GM19351 (cell line): ENCODE data around the gene S100A13.
"Not testable (repeated sequence)": the region's sequence is repeated elsewhere in the genome, so short reads cannot be mapped to it uniquely, and the experiment has no call there.

Experiments used
- ATAC-seq: cut with Tn5 transposase; IDR thresholded peaks from one replicate; pipeline ENCODE4 v1.9.1; 2021; ENCODE audit warnings: mild to moderate bottlenecking, moderate library complexity; ENCODE audit not compliant: unreplicated experiment

S100A13 gene

DNA sequence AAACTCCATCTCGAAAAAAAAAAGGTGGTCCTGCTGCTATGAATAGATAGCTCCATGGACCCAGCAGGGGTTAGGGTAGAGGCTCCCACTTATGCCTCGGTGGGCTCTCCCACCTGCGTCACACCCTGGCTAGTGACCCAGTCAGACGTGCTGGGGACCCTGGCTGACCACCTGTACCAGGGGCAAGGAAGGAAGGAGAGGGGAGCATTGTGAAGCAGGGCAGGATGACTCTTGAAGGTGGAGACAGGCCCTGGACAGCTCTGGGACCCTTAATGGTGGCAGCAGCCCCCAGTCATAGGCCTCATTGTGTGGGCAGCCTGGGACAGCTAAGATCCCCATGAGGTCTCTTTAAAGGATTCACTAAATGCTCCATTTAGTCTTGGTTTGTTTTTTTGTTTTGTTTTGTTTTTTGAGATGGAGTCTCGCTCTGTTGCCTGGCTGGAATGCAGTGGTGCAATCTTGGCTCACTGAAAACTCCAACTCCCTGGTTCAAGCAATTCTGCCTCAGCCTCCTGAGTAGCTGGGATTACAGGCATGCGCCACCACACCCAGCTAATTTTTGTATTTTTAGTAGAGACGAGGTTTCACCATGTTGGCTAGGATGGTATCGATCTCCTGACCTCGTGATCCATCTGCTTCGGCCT, 20.8 kb upstream of the S100A13 start:
- no peak for ATAC-seq

DNA sequence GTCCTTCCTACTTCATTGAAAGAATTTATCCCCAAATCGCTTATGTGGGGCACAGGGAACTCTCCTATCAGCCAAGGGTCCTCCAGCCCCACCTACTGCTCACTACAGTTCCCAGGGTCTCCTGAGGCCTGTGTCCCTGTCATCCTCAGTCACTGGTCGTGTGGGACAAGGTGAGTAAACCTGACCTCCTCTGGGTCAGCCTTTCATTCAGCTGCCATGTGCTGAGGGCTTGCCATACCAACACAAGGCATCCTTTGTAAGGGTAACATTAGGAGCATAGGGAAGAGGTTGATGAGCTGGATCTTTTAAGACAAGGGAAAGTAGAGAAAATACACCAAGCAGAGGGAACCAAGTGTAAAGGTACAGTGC, 20.0 kb upstream of the S100A13 start:
- ATAC-seq, result no peak

DNA sequence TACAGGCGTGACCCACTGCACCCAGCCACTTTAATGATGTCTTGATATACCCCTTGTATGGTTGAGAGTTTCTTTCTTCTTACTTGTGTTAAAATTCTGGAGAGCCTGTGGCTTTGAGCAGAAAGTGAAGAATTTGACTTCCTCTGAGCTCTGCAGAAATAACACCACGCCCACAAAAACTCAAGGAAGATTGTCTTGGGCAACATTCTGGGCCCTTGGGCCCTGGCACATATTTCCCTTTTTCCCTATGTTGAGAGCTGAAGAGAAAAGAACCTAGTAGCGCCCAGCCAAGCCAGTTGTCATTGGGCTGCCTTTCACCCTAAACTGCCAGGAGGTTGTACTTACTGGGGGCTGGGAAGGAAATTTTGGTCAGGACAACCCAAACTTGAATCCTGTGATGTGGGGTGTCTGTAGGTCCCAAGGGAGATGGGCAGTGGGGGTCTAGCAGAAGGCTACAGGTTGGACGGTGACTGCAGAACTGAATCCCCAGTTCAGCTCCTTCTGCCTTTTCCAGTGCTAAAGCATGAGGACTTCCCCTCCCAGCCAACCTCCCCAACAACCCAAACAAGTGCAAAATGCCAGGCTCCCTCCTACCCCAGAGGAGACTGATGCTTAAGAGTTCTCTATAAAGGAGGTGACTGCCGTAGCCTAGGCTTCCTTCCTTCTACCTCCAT, 19.5 kb upstream of the S100A13 start:
- ATAC-seq, result no peak

DNA sequence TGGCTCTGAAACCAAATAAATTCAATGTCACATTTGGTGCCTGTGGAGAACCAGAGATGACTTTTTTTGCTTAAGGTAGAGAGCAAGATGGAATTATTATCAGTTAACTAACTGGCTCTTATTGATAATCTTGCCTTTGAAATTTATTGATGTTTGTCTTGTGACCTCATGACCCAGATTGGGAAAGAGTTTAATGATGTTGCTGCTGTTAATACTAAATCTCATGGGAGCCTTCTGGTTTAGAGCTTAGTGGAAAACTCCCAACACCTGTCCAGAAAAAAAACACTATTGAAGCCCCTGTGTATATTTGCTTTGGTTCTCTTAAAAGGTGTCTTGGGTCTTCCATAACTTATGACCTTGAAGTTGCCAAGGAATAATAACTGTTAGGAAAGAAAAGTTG, 16.5 kb upstream of the S100A13 start:
- no peak for ATAC-seq

DNA sequence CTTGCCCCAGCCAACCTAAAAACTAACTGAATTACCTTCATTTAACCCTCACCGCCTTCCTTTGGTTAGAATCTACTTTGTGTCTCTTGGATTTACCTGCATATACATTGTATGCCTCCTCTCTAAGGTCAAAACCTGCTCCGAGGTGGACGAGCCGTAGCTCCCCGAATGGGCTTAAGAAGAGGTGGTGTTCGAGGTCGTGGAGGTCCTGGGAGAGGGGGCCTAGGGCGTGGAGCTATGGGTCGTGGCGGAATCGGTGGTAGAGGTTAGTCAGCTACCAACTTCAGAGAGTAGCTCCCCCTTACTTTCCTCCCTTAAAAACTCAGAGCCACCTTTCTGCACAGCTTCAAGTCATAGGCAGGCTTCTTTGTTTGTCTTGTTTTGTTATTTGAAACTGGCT, 15.8 kb upstream of the S100A13 start:
- no peak for ATAC-seq

DNA sequence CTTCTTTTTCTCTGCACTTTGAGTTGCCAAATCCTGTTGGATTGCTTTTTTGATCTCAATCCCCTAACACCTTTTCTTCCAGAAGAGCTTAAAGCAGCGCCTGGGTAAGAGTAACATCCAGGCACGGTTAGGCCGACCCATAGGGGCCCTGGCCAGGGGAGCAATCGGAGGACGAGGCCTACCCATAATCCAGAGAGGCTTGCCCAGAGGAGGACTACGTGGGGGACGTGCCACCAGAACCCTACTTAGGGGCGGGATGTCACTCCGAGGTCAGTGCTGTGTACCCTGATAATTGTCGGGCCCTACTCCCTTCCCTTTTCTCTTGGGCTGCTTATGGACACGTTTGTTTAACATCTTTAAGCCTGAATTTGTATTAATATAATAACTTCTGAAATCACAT, 14.9 kb upstream of the S100A13 start:
- no peak for ATAC-seq

DNA sequence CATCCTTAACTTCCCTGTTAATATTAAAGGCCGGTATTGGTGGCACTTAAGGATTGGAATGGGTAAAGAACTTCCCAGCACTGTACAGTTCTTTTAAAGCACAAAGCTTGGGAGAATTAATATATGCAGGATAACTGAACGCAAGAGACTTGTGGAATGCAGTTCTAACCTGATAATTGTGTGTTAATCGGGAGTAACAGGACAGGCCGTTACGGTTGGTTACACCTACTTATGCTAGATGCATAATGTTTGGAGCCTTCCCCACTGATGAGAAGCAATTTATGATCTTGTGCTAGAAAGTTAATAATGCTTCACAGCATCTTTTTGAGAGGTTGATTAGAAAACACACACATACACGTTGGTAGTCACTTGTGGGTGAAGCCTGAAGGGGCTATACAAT, 13.6 kb upstream of the S100A13 start:
- no peak for ATAC-seq

DNA sequence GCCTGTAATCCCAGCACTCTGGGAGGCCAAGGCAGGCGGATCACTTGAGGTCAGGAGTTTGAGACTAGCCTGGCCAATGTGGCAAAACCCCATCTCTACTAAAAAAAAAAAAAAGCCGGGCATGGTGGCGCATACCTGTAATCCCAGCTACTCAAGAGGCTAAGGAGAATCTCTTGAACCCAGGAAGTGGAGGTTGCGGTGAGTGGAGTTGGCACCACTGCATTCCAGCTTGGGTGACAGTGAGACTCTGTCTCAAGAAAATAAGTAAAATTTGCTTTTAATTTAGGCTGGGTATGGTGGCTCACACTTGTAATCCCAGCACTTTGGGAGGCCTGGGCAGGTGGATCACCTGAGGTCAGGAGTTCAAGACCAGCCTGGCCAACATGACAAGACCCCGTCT, 12.9 kb upstream of the S100A13 start:
- ATAC-seq, result not testable (repeated sequence)

DNA sequence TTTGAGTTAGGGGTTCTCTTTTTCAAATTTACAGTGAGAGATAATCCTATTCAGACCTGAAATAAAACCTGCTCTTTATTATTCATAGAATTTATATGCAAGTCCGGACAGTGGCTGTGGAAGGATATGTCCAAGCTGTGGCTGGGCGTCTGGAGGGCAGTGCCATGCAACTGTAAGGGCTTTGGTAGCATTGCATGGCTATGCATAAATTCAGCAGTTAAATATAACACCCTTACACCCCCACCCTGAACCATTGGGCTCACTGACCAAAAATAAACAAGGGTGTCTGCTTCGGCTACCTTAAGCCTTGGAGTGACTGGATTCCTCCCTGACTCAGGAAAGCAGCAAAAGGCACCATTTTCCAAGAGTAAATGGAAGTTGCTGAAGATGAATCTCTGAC, 12.0 kb upstream of the S100A13 start:
- no peak for ATAC-seq

DNA sequence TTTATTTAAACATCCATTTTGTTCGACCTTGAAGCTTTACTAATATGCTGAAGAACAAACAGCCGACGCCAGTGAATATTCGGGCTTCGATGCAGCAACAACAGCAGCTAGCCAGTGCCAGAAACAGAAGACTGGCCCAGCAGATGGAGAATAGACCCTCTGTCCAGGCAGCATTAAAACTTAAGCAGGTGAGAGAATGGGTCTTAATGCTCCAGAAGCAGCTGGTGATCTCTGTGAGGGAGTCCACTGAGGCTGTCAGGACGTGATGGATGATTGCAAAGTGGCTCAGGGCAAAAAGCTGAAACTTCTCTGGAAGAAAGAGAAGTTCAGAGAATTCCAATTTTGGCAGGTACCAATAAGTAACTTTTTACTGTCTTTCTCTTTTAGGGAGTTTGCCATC, 11.0 kb upstream of the S100A13 start:
- ATAC-seq, result no peak

DNA sequence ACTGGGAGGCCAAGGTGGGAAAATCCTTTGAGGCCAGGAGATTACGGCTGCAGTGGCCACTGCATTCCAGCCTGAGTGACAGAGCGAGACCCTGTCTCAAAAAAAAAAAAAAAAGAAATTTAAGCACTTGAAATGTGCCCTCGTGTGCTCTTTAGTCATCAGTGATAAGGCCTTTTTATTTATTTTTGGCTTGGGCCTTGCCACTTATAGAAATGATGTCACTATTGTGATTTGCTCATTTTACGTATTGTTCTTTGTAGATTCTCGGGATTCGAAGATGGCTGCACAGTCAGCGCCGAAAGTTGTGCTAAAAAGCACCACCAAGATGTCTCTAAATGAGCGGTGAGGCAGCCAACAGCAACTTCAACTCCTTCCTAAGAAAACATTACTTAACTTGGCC, 9.0 kb upstream of the S100A13 start:
- ATAC-seq, result no peak

DNA sequence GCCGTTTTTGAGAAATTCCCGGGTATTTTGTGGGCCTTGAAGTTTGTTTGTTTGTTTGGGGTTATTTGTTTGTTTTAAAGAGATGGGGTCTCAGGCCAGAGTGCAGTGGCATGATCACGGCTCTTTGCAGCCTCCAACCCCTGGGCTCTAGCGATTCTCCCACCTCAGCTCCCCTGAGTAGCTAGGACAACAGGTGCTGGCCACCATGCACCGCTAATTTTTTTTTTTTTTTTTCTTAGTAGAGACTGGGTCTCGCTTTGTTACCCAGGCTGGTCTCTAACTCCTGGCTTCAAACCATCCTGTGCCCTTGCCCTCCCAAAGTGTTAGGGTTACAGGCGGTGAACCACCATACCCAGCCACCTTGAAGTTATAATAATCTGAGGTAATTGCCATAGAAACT, 8.6 kb upstream of the S100A13 start:
- ATAC-seq, result no peak

DNA sequence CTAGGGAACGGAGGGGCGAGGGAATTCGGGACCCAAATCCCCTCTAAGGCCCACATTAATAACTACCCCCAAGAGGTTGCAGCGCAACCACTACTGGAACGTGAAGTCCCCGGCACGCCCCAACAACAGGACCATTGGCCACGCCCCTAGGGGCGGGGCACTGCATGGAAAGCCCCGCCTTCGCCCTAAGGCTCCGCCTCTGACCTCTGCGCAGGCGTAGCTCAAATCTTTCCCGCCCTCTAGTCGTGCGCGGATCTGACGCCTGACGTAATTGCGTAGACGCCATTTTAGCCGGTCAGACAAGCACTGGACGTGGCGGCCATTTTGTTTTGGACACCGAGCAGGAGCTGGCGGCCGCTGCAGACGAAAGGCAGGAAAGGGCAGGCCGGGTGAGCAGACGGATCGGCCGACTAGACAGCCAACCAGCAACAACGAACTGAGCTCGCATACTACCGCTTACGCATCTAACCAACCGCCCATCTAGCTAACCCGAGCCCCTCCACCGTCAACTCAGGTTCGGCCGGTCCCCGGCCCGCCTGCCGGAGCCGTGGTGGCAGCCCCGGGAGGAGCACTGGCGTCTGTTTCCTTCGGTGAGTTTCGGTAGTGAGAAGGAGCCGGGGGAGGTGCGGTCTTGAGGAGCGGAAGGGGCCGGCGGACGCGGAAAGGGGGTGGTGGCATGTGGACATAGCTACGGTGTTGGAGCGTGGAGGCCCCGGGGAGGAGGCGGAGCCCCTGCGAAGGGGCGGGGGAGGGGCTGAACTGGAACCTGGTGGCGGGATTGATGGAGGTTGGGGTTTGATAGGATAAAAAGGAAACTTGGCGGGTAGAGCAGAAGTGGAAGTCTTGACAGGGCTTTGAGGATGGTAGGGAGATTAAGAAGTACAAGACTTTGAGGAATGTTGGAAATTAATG, 6.7 kb upstream of the S100A13 start, which contains the start of gene CHTOP:
TSS of gene CHTOP (plus strand) at position 313 of the 912 bp plus-strand sequence. CDS start 2,523 bp downstream, outside the sequence.
- ATAC-seq, result peak; percentile 87

DNA sequence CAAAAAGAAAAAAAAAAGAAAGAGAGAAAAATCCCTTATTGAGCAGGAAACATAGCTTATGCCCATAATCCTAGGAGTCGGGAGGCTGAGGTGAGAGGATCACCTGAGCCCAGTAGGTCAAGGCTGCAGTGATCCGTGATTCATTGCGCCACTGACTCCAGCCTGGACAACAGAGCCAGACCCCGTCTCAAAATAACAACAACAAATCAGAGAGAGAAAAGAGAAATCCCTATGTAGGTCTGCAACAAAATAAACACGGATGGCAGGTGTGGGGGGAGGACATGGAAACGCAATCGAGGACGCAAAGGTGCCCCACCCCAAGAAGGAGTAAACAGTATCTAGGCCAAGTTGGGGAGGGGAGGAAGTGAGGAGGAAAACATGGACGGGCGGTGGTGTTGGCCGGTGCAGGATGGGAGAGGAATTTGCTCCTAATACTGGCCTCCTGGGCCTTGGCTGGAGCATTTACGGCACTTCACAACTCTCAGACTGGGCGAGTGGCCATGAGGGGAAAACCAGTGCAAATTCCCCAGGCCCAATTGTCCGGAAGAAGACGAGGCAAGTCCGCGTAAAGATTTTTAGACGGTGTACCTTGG, 6.0 kb upstream of the S100A13 start:
- peak; percentile 4 for ATAC-seq

DNA sequence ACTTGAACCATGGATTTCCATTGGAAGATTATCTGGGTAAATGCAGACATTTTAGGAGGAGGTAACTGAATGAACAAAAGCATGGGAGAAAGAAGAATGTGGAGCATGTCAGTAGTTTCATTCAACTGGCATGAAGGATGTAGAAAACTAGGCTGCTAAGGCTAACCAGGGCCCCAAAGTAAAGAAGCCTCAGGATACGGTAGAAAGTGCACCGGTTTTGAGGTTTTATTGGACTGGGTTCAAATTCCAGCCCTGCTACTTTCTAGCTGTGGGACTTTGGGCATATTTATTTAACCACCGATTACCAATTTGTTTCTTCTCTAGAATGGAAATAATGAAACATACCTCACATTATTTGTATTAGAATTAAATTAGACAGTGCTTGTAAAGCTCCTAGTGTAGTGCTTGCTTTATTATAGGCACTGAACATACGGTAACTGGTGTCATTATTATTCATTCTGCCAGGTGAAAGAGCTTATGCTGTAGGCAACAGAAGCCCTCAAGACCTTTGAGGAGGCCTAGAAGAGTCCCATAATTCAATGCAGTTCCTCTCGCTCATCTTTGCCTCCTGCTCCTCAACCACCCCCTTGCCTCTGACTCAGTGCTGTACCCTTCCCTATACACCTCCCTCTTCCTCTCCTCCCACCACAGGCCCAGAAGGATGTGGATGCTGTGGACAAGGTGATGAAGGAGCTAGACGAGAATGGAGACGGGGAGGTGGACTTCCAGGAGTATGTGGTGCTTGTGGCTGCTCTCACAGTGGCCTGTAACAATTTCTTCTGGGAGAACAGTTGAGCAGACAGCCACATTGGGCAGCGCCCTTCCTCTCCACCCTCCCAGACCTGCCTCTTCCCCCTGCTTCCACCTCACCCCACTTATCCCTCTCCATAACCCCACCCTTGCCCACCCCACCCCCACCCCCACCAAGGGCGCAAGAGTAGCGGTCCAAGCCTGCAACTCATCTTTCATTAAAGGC, 4.0 kb upstream of the S100A13 start:
- no peak for ATAC-seq

DNA sequence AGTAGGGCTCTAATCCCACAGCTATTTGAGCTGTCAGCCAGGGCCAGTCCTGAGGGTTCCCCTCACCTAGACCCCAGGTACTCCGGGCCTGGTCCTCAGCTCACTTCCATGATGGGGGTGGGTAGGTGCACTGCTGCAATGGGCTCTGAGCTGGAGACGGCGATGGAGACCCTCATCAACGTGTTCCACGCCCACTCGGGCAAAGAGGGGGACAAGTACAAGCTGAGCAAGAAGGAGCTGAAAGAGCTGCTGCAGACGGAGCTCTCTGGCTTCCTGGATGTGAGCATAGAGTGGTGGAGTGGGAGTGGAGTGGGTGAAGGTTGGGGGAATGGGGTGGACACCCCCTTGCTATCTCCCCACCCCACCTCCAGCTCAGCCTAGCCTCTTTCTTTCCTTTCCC, 3.1 kb upstream of the S100A13 start:
- no peak for ATAC-seq

DNA sequence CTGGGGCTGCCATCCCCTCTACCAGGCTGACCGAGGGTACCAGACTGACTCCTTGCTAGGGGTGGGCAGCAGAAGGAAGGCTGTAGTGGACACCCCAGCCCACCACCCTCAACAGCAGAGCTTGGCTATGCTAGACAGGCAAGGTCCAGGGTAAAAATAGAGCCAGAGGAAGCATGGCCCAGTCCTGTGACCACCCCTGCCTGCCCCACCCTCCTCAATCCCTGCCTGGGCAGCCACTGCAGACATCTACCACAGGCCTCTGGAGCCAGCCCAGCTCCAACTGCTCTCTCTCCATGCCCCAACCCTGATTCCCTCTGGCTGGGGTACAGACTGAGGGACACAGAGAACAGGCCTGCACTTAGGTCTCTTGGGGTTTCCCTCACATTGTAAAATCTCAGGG, 2.7 kb upstream of the S100A13 start:
- ATAC-seq, result no peak

DNA sequence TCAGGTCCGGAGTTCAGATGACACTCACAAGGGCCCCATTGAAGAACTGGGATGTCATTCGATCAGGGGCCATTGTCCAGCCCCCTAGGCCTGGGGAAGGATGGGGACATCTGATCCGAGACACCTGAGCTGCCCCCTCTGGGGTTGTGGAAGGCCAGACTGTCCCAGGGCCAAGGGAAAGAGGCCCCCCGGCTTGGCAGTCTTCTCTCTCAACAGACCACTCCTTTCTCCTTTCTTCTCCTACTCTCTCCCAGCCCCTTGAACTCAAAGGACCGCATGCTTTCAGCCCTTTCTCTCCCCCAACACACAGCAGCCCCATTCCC, 2.0 kb upstream of the S100A13 start:
- no peak for ATAC-seq

DNA sequence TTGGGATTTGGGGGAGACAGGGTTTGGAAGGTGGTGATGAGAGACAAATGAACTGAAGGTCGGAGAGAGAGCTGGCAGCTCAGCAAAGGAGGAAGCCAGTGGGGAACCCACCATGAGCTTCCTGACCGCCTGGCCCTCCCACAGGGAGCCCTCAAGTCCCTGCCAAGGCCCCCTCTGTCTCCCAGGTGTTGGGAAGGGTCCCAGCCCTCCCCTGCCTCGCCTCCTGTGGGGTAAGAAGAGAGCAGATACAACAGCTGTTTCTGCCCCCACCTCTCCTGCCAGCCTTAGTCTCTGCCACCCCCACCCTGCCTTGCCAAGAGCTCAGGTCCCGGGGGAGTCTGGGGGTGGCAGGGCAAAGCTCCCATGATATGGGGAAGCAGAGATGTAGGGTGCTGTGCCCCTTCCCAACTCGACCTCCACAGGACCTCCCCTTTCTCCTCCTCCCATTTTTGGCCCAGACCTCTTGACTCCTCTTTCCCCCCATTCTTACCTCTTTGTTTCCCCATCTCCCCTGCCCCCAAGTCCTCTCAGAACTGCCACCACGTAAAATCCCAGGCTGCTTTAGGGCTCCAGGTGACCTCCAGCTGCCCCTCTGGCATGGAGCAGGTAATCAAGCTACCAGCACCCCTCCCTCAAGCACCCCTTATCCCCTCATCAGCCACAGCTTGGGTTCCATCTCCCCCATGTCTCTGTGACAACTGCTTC, 1.5 kb upstream of the S100A13 start:
- ATAC-seq, result no peak
